Subcutaneous adipose tissue (tissue), 4 donors: ENCODE measurements around the gene BRPF3. TPM values are rescaled to one million over a fixed set of nuclear protein-coding genes. Genes with fewer than 3 reads are reported as not detected.

ENCODE experiments used
- CTCF ChIP-seq: fragments of 450-650 bp; IDR thresholded peaks from one replicate; pipeline ENCODE4 v1.5.1; 2016; ENCODE audit warnings: low read depth, mild to moderate bottlenecking, control low read depth, antibody characterized with exemption, moderate library complexity
- total RNA-seq, 4 donors: library from RNA; depleted of rRNA; stranded (reverse); fragments of >200 nt; gene quantifications; one replicate each; pipeline ENCODE4 v1.1.0, GENCODE V29; 2016

BRPF3 gene
- total RNA-seq, 4 donors from 2014 or later = 12.7 to 31.1 (median 20.3) TPM

- TF ChIP-seq CTCF = no peak
Observed at GRCh38 chr6:36243562-36244212, 47.1 kb downstream of the BRPF3 start.

GRCh38 chr6:36244641-36245280 is 48.2 kb downstream of the BRPF3 start:
- TF ChIP-seq CTCF = no peak

DNA sequence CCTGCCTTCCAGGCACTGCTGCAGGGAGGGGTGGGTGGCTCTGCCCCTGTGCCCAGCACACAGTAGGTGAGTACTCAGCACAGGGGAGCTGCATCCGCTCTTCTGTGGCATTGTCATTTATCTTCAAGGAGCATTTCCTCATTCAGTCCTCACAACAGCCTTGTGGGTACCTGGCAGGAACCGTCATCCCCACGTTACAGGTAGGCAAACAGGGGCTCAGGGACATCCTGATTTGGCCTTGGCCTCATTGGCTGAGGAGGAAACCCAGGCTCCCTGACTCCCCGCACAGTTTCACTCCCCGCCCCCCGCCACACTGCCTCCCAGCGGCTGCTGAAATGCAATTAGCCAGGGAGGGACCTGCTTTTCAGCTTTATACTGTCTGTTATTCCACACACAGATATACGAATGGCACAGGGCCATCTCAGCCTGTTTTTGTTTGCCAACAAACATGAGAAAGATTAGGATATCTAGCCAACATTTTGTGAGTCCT is 49.1 kb downstream of the BRPF3 start:
- no peak for TF ChIP-seq CTCF

- TF ChIP-seq CTCF = no peak
Observed at GRCh38 chr6:36246506-36247268, 50.1 kb downstream of the BRPF3 start.

DNA sequence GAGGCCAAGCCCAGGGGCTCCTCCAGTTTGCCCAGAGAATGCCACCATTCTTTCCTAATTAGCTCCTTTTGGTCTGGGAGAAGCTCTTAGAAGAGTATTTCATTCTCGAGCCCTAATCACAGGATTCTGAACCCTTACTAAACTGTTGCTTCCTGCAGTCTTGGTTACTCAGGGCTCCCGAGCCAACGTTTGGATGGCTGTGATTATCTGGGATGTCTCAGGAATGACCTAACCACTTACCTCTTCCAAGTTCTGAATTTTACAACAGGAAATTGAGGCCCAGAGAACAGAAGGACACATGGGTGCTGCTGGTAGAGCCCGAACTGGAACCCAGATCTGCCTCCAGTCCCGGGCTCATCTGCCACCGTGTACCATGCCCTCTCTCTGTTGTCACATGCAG is 51.1 kb downstream of the BRPF3 start:
- no peak for TF ChIP-seq CTCF

DNA sequence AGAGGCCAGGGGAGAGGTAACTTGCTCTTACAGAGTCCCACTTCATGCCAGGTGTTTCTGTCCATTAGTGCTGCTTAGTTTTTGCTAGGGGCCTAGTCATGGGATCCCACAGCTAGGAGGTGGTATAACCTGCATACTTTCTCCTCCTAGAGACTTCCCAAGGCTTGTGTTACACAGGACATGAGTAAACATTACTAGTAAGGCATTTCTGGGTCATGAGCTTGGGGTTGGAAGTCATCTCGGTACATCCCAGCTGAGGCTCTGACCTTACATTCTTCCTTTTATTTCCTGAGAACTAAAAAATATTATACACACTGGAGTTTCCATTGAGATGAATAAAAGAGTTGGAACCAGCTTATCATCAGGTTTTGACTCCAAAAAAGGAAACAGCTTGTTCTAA is 52.4 kb downstream of the BRPF3 start:
- TF ChIP-seq CTCF = no peak

GRCh38 chr6:36249536-36249935 is 53.0 kb downstream of the BRPF3 start:
- no peak for TF ChIP-seq CTCF
